Embryonic facial prominence (tissue), 1 donor: ENCODE results near the gene PCBP3.

Experiments used
- DNase-seq: peaks from one replicate; pipeline ENCODE4 v3.0.0-alpha.2; 2016; ENCODE audit errors: extremely low spot score

The PCBP3 gene

GRCh38 chr21:45910548-45911221 is 267.2 kb downstream of the PCBP3 start:
- DNase-seq = no peak

- DNase-seq = no peak
Measured at GRCh38 chr21:45911806-45912325, 268.3 kb downstream of the PCBP3 start.

GRCh38 chr21:45912611-45913417 is 269.3 kb downstream of the PCBP3 start:
- no peak for DNase-seq

GRCh38 chr21:45913418-45913765 is 269.9 kb downstream of the PCBP3 start:
- DNase-seq = no peak

GRCh38 chr21:45913886-45914285 is 270.4 kb downstream of the PCBP3 start:
- DNase-seq = no peak

- no peak for DNase-seq
Measured at GRCh38 chr21:45914321-45914845, 270.9 kb downstream of the PCBP3 start.

- no peak for DNase-seq
Measured at GRCh38 chr21:45916011-45916840, 272.7 kb downstream of the PCBP3 start.

- no peak for DNase-seq
Measured at GRCh38 chr21:45917241-45917640, 273.7 kb downstream of the PCBP3 start.

GRCh38 chr21:45918011-45918410 is 274.5 kb downstream of the PCBP3 start:
- DNase-seq = no peak

- no peak for DNase-seq
Measured at GRCh38 chr21:45918835-45919447, 275.4 kb downstream of the PCBP3 start.

GRCh38 chr21:45919593-45919992 is 276.1 kb downstream of the PCBP3 start:
- DNase-seq = no peak

GRCh38 chr21:45920824-45921600 is 277.5 kb downstream of the PCBP3 start:
- DNase-seq = no peak

GRCh38 chr21:45921917-45922316 is 278.4 kb downstream of the PCBP3 start:
- DNase-seq = no peak

GRCh38 chr21:45922648-45923047 is 279.1 kb downstream of the PCBP3 start:
- DNase-seq = no peak

- DNase-seq = no peak
Measured at GRCh38 chr21:45923146-45923545, 279.6 kb downstream of the PCBP3 start.

GRCh38 chr21:45926281-45926680 is 282.8 kb downstream of the PCBP3 start:
- no peak for DNase-seq

GRCh38 chr21:45927032-45927431 is 283.5 kb downstream of the PCBP3 start:
- DNase-seq = no peak

- DNase-seq = no peak
Measured at GRCh38 chr21:45927851-45928850, 284.6 kb downstream of the PCBP3 start.

GRCh38 chr21:45929449-45929848 is 285.9 kb downstream of the PCBP3 start:
- DNase-seq = no peak
